Upper lobe of left lung (tissue), 6 donors: ENCODE measurements around the gene LMLN. TPM values are rescaled to one million over a fixed set of nuclear protein-coding genes. Genes with fewer than 3 reads are reported as not detected.
A peak's percentile ranks its signal among the peaks of the same experiment; 100 is the strongest.
"Not testable (repeated sequence)": the region's sequence is repeated elsewhere in the genome, so short reads cannot be mapped to it uniquely, and the experiment has no call there.

ENCODE experiments used
- ATAC-seq, 2 donors: fragments of 200-7000 bp; cut with Tn5 transposase; one replicate each; pipeline ENCODE4 v1.9.1; 2022; ENCODE audit warnings: mild to moderate bottlenecking in 2 of 2, moderate library complexity in 2 of 2; ENCODE audit not compliant: low FRiP score in 2 of 2
- DNase-seq, 2 donors: peaks; one replicate each; pipeline ENCODE4 v3.0.0-alpha.2; 2019 to 2020
- H3K27ac ChIP-seq, 4 donors: fragments of 200-600 bp; sonication (generic); one replicate each; pipeline ENCODE4 v1.5.1; 2016 to 2019
- H3K27me3 ChIP-seq, 4 donors: fragments of 200-600 bp; sonication (generic); one replicate each; pipeline ENCODE4 v1.5.1; 2017 to 2019
- H3K36me3 ChIP-seq, 4 donors: fragments of 200-600 bp; sonication (generic); one replicate each; pipeline ENCODE4 v1.5.1; 2016 to 2019
- H3K4me1 ChIP-seq, 4 donors: fragments of 200-600 bp; sonication (generic); one replicate each; pipeline ENCODE4 v1.5.1; 2018 to 2019
- H3K4me3 ChIP-seq, 4 donors: fragments of 200-600 bp; sonication (generic); one replicate each; pipeline ENCODE4 v1.5.1; 2017 to 2019; ENCODE audit warnings: mild to moderate bottlenecking in 2 of 4, moderate library complexity in 1 of 4
- H3K9me3 ChIP-seq, 4 donors: fragments of 200-600 bp; sonication (generic); one replicate each; pipeline ENCODE4 v1.5.1; 2018 to 2019
- CTCF ChIP-seq, 6 experiments: fragments of 450-650 bp in 4 of 6; fragments of 200-600 bp in 2 of 6; sonication (generic) in 2 of 6; IDR thresholded peaks; one replicate each; pipeline ENCODE4 v1.5.1; 2016 to 2019; ENCODE audit warnings: antibody characterized with exemption in 6 of 6
- EP300 ChIP-seq, 4 donors: sonication (generic); formaldehyde crosslinking; IDR thresholded peaks; one replicate each; pipeline ENCODE4 v1.5.1; 2017; ENCODE audit warnings: antibody characterized with exemption in 4 of 4, control low read depth in 2 of 4
- POLR2A ChIP-seq, 4 donors: fragments of 450-650 bp; IDR thresholded peaks; one replicate each; pipeline ENCODE4 v1.5.1; 2016 to 2017; ENCODE audit warnings: antibody characterized with exemption in 4 of 4, mild to moderate bottlenecking in 2 of 4
- POLR2AphosphoS5 ChIP-seq, 2 donors: sonication (generic); formaldehyde crosslinking; IDR thresholded peaks; one replicate each; pipeline ENCODE4 v1.5.1; 2017; ENCODE audit warnings: antibody characterized with exemption in 2 of 2
- WGBS, 2 donors: methylation state at CpG; one replicate each; pipeline ENCODE4 v1.1.5; 2017 to 2018; 5-methylcytosine and 5-hydroxymethylcytosine counted together
- total RNA-seq, 6 donors: library from RNA; depleted of rRNA in 4 of 6; stranded (reverse); fragments of >200 nt in 4 of 6; gene quantifications; one replicate each; pipeline versions ENCODE4 v1.1.0 to v1.2.1, GENCODE V29; 2016 to 2021
- donor health status: DM: no; HTN: no; CAD: no; lungs with moderate emphysema.
- donor health status: DM: no; HTN: yes; CAD: no; lungs with severe emphysema.

Gene LMLN
- total RNA-seq, 6 donors from 2014 or later = 4.2 to 11.3 (median 9.0) TPM

- H3K36me3 ChIP-seq = no peaks in the 10 kb centered on the region
- TF ChIP-seq CTCF (IDR thresholded peaks at IDR 0.05) (no peak), EP300 (IDR thresholded peaks at IDR 0.05) (no peak), POLR2AphosphoS5 (IDR thresholded peaks at IDR 0.05) (no peak), POLR2A (IDR thresholded peaks at IDR 0.05) (no peak)
- no peak overlapping the region for H3K4me3 ChIP-seq
- DNase-seq (no peak), ATAC-seq (no peak)
- H3K27ac ChIP-seq = no peak overlapping the region
- H3K27me3 ChIP-seq = peaks cover 0 to 28% (median 14%) of the 10 kb centered on the region in 4 donors
- H3K9me3 ChIP-seq = no peaks in the 10 kb centered on the region
- 40 to 41% methylated on average over 8 of the region's 8 CpGs for WGBS, 2 donors
- peaks cover 13 to 21% (median 16%) of the 10 kb centered on the region in 4 donors for H3K4me1 ChIP-seq
Observed at GRCh38 chr3:198076722-198077308, 116.8 kb downstream of the LMLN start.

DNA sequence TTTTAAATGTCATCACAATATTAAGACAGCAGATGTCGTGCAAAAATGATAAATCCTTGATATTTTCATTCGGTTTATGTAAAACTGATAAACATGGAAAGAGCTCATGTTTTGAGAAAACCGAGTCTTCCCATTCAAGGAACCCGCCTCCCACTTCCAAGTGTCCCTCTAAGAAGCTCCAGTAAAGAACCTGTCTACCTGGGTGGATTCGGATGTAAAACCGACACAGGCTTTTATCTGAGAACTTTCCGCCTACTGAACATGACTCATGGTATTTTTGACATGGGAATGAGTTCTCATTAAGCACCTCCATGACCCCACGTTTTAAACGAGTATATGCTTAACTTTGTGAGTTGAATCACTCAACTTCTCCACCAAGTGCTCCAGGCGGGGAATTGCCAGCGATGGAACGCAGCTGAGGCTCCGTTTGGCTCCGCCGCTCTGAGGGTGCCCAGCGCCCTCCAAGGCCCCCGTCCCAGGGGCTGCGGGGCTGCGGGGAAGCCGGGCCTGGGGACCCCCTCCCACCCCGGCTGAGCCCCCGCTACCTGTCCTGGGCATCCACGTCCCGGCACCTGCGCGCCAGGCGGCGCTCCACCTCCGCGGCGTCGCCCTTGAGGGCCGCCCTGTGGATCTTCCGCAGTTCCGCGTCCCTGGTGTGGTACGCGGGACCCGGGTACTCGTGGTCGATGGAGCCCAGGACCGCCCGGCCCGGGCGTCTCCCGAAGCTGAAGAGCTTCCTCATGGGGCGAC is 119.9 kb downstream of the LMLN start:
- DNase-seq (no peak), ATAC-seq (peak; percentile 53 to 76)
- H3K4me1 ChIP-seq = peaks cover 13 to 21% (median 16%) of the 10 kb centered on the region in 4 donors

GRCh38 chr3:198080521-198081384 is 120.7 kb downstream of the LMLN start:
- no peaks in the 10 kb centered on the region for H3K9me3 ChIP-seq
- H3K27me3 ChIP-seq = peaks cover 0 to 29% (median 14%) of the 10 kb centered on the region in 4 donors
- ATAC-seq (peak; percentile 90 to 99), DNase-seq (peak; percentile 81 to 96)
- H3K36me3 ChIP-seq = no peaks in the 10 kb centered on the region
- peak overlapping the region in 3 of 4 donors; percentile 32 to 49 (median 47) for H3K4me3 ChIP-seq
- no peak for TF ChIP-seq EP300 (IDR thresholded peaks at IDR 0.05)
- no peak for TF ChIP-seq POLR2A (IDR thresholded peaks at IDR 0.05)
- TF ChIP-seq CTCF (IDR thresholded peaks at IDR 0.05) = peak; percentile 44 to 91 (median 78)
- H3K4me1 ChIP-seq = peaks cover 13 to 21% (median 16%) of the 10 kb centered on the region in 4 donors
- H3K27ac ChIP-seq = peak overlapping the region in 1 of 4 donors; percentile 41
- 3 to 4% methylated on average over 9 to 13 of the region's 86 CpGs for WGBS, 2 donors

More for the DNA sequence above, 119.9 kb downstream of the LMLN start:
- peaks cover 0 to 29% (median 14%) of the 10 kb centered on the region in 4 donors for H3K27me3 ChIP-seq
- TF ChIP-seq POLR2A (IDR thresholded peaks at IDR 0.05) = no peak
- TF ChIP-seq POLR2AphosphoS5 (IDR thresholded peaks at IDR 0.05) = no peak
- no peak for TF ChIP-seq CTCF (IDR thresholded peaks at IDR 0.05)
- no peak for TF ChIP-seq EP300 (IDR thresholded peaks at IDR 0.05)
- H3K27ac ChIP-seq = peak overlapping the region in 1 of 4 donors; percentile 41
- 17 to 18% methylated on average over 18 to 26 of the region's 47 CpGs for WGBS, 2 donors
- H3K36me3 ChIP-seq = no peaks in the 10 kb centered on the region
- peak overlapping the region in 3 of 4 donors; percentile 32 to 49 (median 47) for H3K4me3 ChIP-seq
- H3K9me3 ChIP-seq = no peaks in the 10 kb centered on the region

DNA sequence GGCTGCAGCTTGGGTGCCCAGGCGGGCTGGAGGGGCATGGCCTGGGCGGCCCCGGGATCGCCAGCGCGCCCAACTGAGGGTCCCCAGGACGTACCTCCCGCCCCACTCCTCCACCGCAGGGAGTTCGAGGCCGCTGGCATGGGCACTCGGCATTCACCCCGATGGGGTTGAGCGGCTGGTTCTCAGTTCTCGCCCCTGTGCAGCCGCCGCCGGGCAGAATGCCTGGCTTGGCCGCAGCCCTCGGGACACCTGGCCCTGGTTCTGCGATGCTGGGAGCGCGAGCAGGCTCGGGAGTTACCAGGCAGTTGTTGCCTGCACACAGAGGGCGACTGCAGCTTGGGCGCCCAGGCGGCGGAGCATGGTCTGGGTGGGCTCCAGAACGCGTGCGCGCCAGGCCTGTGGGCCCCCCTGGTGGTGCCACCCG is 121.4 kb downstream of the LMLN start:
- H3K27me3 ChIP-seq = peaks cover 0 to 29% (median 14%) of the 10 kb centered on the region in 4 donors
- 0 to 20% methylated on average over 1 to 17 of the region's 33 CpGs for whole genome bisulfite sequencing, 2 donors
- no peaks in the 10 kb centered on the region for H3K36me3 ChIP-seq
- no peak for ATAC-seq
- H3K9me3 ChIP-seq = no peaks in the 10 kb centered on the region
- no peak for TF ChIP-seq POLR2AphosphoS5 (IDR thresholded peaks at IDR 0.05)
- TF ChIP-seq CTCF (IDR thresholded peaks at IDR 0.05) = no peak
- H3K27ac ChIP-seq = no peak overlapping the region
- H3K4me3 ChIP-seq = peak overlapping the region in 1 of 4 donors; percentile 47
- H3K4me1 ChIP-seq = peaks cover 13 to 21% (median 16%) of the 10 kb centered on the region in 4 donors
- DNase-seq = peak in 1 of 2 donors; percentile 75

GRCh38 chr3:198082226-198082625 is 122.2 kb downstream of the LMLN start:
- not testable (repeated sequence) for H3K4me3 ChIP-seq, H3K27ac ChIP-seq, DNase-seq, H3K36me3 ChIP-seq, H3K9me3 ChIP-seq, ATAC-seq
- 92 to 96% methylated on average over 4 of the region's 4 CpGs for WGBS, 2 donors
- Histone ChIP-seq H3K27me3 (peaks cover 0 to 27% (median 14%) of the 10 kb centered on the region in 4 donors), H3K4me1 (peaks cover 13 to 21% (median 16%) of the 10 kb centered on the region in 4 donors)
